SK-N-SH (cell line): ENCODE results near the gene GPR143. TPM values are rescaled to one million over a fixed set of nuclear protein-coding genes. Genes with fewer than 3 reads are reported as not detected.

Experiments
- CTCF ChIA-PET: fragments of 300-600, 350-600 bp; formaldehyde crosslinking; extraction: SDS; loops from one replicate; lab custom pipeline; 2021; lab: Yijun Ruan, JAX
- POLR2A ChIA-PET: fragments of 350-600 bp; sonication (Branson Sonifier 250); formaldehyde crosslinking; extraction: SDS; loops from one replicate; lab custom pipeline; 2020; ENCODE audit warnings: antibody characterized with exemption, inconsistent platforms; lab: Yijun Ruan, JAX
- DNase-seq: peaks from one replicate; pipeline ENCODE4 v3.0.0; 2012
- H2AFZ ChIP-seq: fragments of 200-600 bp; sonication (generic); 2 replicates; pipeline ENCODE4 v1.8.1; 2016; ENCODE audit warnings: antibody characterized with exemption, mild to moderate bottlenecking, low read depth
- H3F3A ChIP-seq: fragments of 200-600 bp; sonication (generic); replicated peaks from 2 replicates; pipeline ENCODE3; 2016; ENCODE audit warnings: antibody characterized with exemption, mild to moderate bottlenecking; ENCODE audit not compliant: insufficient read depth
- H3K27ac ChIP-seq, 2 experiments: fragments of 200-500 bp in 1 of 2; fragments of 200-600 bp in 1 of 2; sonication (Bioruptor generic) in 1 of 2; sonication (generic), shearing (Covaris generic) in 1 of 2; 2 replicates each; pipeline versions ENCODE4 v1.5.1 to v1.6.1; 2014 to 2016; ENCODE audit warnings: low read depth in 2 of 2, inconsistent platforms in 1 of 2, low read length in 1 of 2, mild to moderate bottlenecking in 1 of 2, mixed read lengths in 1 of 2
- H3K27me3 ChIP-seq: fragments of 200-600 bp; sonication (generic), shearing (Covaris generic); 2 replicates; pipeline ENCODE4 v1.6.1; 2016; ENCODE audit warnings: mixed run types; ENCODE audit not compliant: insufficient read depth
- H3K36me3 ChIP-seq, 2 experiments: fragments of 200-500 bp in 1 of 2; fragments of 200-600 bp in 1 of 2; sonication (Bioruptor generic) in 1 of 2; sonication (generic) in 1 of 2; replicated peaks in 1 of 2; 2 replicates each; pipeline versions ENCODE3 to v1.5.1; 2014 to 2016; ENCODE audit warnings: low read length in 1 of 2, mild to moderate bottlenecking in 1 of 2; ENCODE audit not compliant: insufficient read depth in 2 of 2, control insufficient read depth in 1 of 2
- H3K4me1 ChIP-seq, 2 experiments: fragments of 200-500 bp in 1 of 2; fragments of 200-600 bp in 1 of 2; sonication (Bioruptor generic) in 1 of 2; sonication (generic), shearing (Covaris generic) in 1 of 2; 2 replicates each; pipeline versions ENCODE4 v1.5.1 to v1.6.1; 2014 to 2016; ENCODE audit warnings: low read depth in 1 of 2, low read length in 1 of 2, mixed run types in 1 of 2; ENCODE audit not compliant: insufficient read depth in 2 of 2, control insufficient read depth in 1 of 2
- H3K4me2 ChIP-seq: fragments of 200-600 bp; sonication (generic), shearing (Covaris generic); 2 replicates; pipeline ENCODE4 v1.6.1; 2017; ENCODE audit warnings: mixed run types
- H3K4me3 ChIP-seq, 2 experiments: fragments of 200-500 bp in 1 of 2; fragments of 200-600 bp in 1 of 2; sonication (Bioruptor generic) in 1 of 2; sonication (generic), shearing (Covaris generic) in 1 of 2; 2 replicates each; pipeline versions ENCODE4 v1.5.1 to v1.8.1; 2014 to 2016; ENCODE audit warnings: low read depth in 2 of 2, inconsistent platforms in 1 of 2, low read length in 1 of 2, mild to moderate bottlenecking in 1 of 2, mixed read lengths in 1 of 2, moderate library complexity in 1 of 2
- H3K79me2 ChIP-seq: fragments of 200-600 bp; sonication (generic); 2 replicates; pipeline ENCODE4 v1.8.1; 2017; ENCODE audit warnings: mild to moderate bottlenecking; ENCODE audit not compliant: insufficient read depth
- H3K9ac ChIP-seq: fragments of 200-600 bp; sonication (generic); 2 replicates; pipeline ENCODE4 v1.6.1; 2017; ENCODE audit warnings: mixed run types
- H3K9me2 ChIP-seq: fragments of 200-600 bp; sonication (generic); 2 replicates; pipeline ENCODE4 v1.6.1; 2017; ENCODE audit warnings: mixed run types
- H3K9me3 ChIP-seq: fragments of 200-600 bp; sonication (generic); 2 replicates; pipeline ENCODE4 v1.6.1; 2017; ENCODE audit warnings: mixed run types, mild to moderate bottlenecking, moderate library complexity
- H4K20me1 ChIP-seq: fragments of 200-600 bp; sonication (generic); 2 replicates; pipeline ENCODE4 v1.6.1; 2017; ENCODE audit warnings: mild to moderate bottlenecking, mixed run types; ENCODE audit not compliant: insufficient read depth
- CHD2 ChIP-seq: fragments of 150-350 bp; IDR thresholded peaks from 2 replicates; pipeline ENCODE4 v1.6.1; 2018; ENCODE audit warnings: low read length; ENCODE audit not compliant: partially characterized antibody
- FOXM1 ChIP-seq: IDR thresholded peaks from 2 replicates; pipeline ENCODE4 v1.4.0; 2012; ENCODE audit warnings: low read depth, mild to moderate bottlenecking
- GABPA ChIP-seq: IDR thresholded peaks from 2 replicates; pipeline ENCODE4 v1.4.0; 2012; ENCODE audit warnings: low read depth, mild to moderate bottlenecking
- GATA2 ChIP-seq: sonication (generic); formaldehyde crosslinking; IDR thresholded peaks from 2 replicates; pipeline ENCODE4 v1.5.0; 2020; ENCODE audit warnings: mild to moderate bottlenecking, missing genetic modification reagents
- JUND ChIP-seq: IDR thresholded peaks from 2 replicates; pipeline ENCODE4 v1.4.0; 2012
- MAX ChIP-seq: IDR thresholded peaks from 2 replicates; pipeline ENCODE4 v1.4.0; 2012; ENCODE audit warnings: low read depth
- MEF2A ChIP-seq: IDR thresholded peaks from 2 replicates; pipeline ENCODE4 v1.4.0; 2012; ENCODE audit warnings: low read depth, borderline replicate concordance
- MXI1 ChIP-seq: IDR thresholded peaks from 2 replicates; pipeline ENCODE4 v1.6.1; 2012; ENCODE audit warnings: mild to moderate bottlenecking, low read depth, low read length, improper control_type of control experiment
- NRF1 ChIP-seq: IDR thresholded peaks from 2 replicates; pipeline ENCODE4 v1.6.1; 2012; ENCODE audit warnings: low read depth, mild to moderate bottlenecking, low read length
- POLR2AphosphoS5 ChIP-seq: IDR thresholded peaks from 2 replicates; pipeline ENCODE4 v1.6.1; 2012; ENCODE audit warnings: low read depth, low read length
- RAD21 ChIP-seq: IDR thresholded peaks from 2 replicates; pipeline ENCODE4 v1.6.1; 2012; ENCODE audit warnings: mild to moderate bottlenecking, low read length
- RCOR1 ChIP-seq: fragments of 150-350 bp; IDR thresholded peaks from 2 replicates; pipeline ENCODE4 v1.6.1; 2017; ENCODE audit warnings: antibody characterized with exemption, low read length
- RFX5 ChIP-seq: IDR thresholded peaks from 2 replicates; pipeline ENCODE4 v1.6.1; 2012; ENCODE audit warnings: mild to moderate bottlenecking, improper control_type of control experiment, low read length
- RXRA ChIP-seq: IDR thresholded peaks from 2 replicates; pipeline ENCODE4 v1.4.0; 2012; ENCODE audit warnings: low read depth, mild to moderate bottlenecking, borderline replicate concordance
- SIN3A ChIP-seq: IDR thresholded peaks from 2 replicates; pipeline ENCODE4 v1.6.1; 2012; ENCODE audit warnings: low read depth, mild to moderate bottlenecking, low read length, moderate library complexity, borderline replicate concordance
- TEAD4 ChIP-seq: IDR thresholded peaks from 2 replicates; pipeline ENCODE4 v1.4.0; 2012; ENCODE audit warnings: mild to moderate bottlenecking, borderline replicate concordance; ENCODE audit not compliant: insufficient read depth
- YY1 ChIP-seq: IDR thresholded peaks from 2 replicates; pipeline ENCODE4 v1.4.0; 2012; ENCODE audit warnings: low read depth, mild to moderate bottlenecking
- WGBS: methylation state at CpG from one replicate; pipeline ENCODE4 v1.1.6; 2017; ENCODE audit warnings: low lambda C conversion rate; 5-methylcytosine and 5-hydroxymethylcytosine counted together
- polyA plus RNA-seq, 3 experiments: library from polyadenylated mRNA; depleted of rRNA; stranded (reverse); fragments of >200 nt; gene quantifications; 2 replicates each; pipeline ENCODE4 v1.2.3, GENCODE V29; 2012
- TF ChIP-seq, protein P1 (sequence below): IDR thresholded peaks from 2 replicates; pipeline ENCODE4; 2012
- TF ChIP-seq, protein P2 (sequence below): fragments of 150-350 bp; IDR thresholded peaks from 2 replicates; pipeline ENCODE4 v1.6.1; 2016; ENCODE audit warnings: mild to moderate bottlenecking, low read depth, low read length
- TF ChIP-seq, protein P3 (sequence below): fragments of 200-600 bp; sonication (generic); IDR thresholded peaks from 2 replicates; pipeline ENCODE4 v1.6.1; 2017; ENCODE audit warnings: antibody characterized with exemption, mild to moderate bottlenecking, moderate library complexity

The GPR143 gene
- polyA plus RNA-seq, 1 of the 3 experiments (the other 2 are of a cell fraction), result not detected

GRCh38 chrX:9724711-9725110, 40.9 kb downstream of the GPR143 start:
- H3K79me2 ChIP-seq, result no peaks in the 10 kb centered on the region
- no peak overlapping the region for H3K9ac ChIP-seq
- H3K4me2 ChIP-seq, result no peak overlapping the region
- H2AFZ ChIP-seq, result no peak overlapping the region
- POLR2A ChIA-PET, result interaction anchor here (0.5 kb wide), 1 partner anchor 56 kb away, joined by 4 read pairs; no protein-coding TSS in a partner anchor
- H3K9me3 ChIP-seq, result no peaks in the 10 kb centered on the region
- H3K36me3 ChIP-seq, result peaks cover 0 to 5% of the 10 kb centered on the region in 2 experiments
- WGBS, result 25% methylated on average over 2 of the region's 2 CpGs
- H4K20me1 ChIP-seq, result no peaks in the 10 kb centered on the region
- H3K27me3 ChIP-seq, result no peaks in the 10 kb centered on the region; the same call in 1 of the 2 replicates
- CTCF ChIA-PET, result interaction anchor here (1.0 kb wide), 1 partner anchor 262 kb away, joined by 4 read pairs; no protein-coding TSS in a partner anchor
- DNase-seq, result no peak
- no peaks in the 10 kb centered on the region for H3K4me1 ChIP-seq
- H3F3A ChIP-seq, result no peaks in the 10 kb centered on the region
- no peaks in the 10 kb centered on the region for H3K9me2 ChIP-seq
- TF ChIP-seq MAX (no peak), CHD2 (no peak), GATA2 (CRISPR knock-in tag) (no peak), RFX5 (no peak), RCOR1 (no peak), FOXM1 (no peak), NRF1 (no peak), RXRA (no peak), POLR2AphosphoS5 (no peak), MEF2A (no peak), GABPA (no peak), TEAD4 (no peak), SIN3A (no peak), YY1 (no peak), RAD21 (no peak), MXI1 (no peak), JUND (no peak)
- TF ChIP-seq, protein P1, sequence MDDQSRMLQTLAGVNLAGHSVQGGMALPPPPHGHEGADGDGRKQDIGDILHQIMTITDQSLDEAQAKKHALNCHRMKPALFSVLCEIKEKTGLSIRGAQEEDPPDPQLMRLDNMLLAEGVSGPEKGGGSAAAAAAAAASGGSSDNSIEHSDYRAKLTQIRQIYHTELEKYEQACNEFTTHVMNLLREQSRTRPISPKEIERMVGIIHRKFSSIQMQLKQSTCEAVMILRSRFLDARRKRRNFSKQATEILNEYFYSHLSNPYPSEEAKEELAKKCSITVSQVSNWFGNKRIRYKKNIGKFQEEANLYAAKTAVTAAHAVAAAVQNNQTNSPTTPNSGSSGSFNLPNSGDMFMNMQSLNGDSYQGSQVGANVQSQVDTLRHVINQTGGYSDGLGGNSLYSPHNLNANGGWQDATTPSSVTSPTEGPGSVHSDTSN, result no peak
- TF ChIP-seq, protein P2, sequence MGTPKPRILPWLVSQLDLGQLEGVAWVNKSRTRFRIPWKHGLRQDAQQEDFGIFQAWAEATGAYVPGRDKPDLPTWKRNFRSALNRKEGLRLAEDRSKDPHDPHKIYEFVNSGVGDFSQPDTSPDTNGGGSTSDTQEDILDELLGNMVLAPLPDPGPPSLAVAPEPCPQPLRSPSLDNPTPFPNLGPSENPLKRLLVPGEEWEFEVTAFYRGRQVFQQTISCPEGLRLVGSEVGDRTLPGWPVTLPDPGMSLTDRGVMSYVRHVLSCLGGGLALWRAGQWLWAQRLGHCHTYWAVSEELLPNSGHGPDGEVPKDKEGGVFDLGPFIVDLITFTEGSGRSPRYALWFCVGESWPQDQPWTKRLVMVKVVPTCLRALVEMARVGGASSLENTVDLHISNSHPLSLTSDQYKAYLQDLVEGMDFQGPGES, result no peak
- TF ChIP-seq, protein P3, sequence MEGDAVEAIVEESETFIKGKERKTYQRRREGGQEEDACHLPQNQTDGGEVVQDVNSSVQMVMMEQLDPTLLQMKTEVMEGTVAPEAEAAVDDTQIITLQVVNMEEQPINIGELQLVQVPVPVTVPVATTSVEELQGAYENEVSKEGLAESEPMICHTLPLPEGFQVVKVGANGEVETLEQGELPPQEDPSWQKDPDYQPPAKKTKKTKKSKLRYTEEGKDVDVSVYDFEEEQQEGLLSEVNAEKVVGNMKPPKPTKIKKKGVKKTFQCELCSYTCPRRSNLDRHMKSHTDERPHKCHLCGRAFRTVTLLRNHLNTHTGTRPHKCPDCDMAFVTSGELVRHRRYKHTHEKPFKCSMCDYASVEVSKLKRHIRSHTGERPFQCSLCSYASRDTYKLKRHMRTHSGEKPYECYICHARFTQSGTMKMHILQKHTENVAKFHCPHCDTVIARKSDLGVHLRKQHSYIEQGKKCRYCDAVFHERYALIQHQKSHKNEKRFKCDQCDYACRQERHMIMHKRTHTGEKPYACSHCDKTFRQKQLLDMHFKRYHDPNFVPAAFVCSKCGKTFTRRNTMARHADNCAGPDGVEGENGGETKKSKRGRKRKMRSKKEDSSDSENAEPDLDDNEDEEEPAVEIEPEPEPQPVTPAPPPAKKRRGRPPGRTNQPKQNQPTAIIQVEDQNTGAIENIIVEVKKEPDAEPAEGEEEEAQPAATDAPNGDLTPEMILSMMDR, result no peak
- H3K4me3 ChIP-seq, result no peak overlapping the region
- no peak overlapping the region for H3K27ac ChIP-seq
